ENCODE measurements around the gene GNG13. TPM values are rescaled to one million over a fixed set of nuclear protein-coding genes. Genes with fewer than 3 reads are reported as not detected.

The GNG13 gene
- total RNA-seq, 1 experiment from 2014 or later = not detected

DNA sequence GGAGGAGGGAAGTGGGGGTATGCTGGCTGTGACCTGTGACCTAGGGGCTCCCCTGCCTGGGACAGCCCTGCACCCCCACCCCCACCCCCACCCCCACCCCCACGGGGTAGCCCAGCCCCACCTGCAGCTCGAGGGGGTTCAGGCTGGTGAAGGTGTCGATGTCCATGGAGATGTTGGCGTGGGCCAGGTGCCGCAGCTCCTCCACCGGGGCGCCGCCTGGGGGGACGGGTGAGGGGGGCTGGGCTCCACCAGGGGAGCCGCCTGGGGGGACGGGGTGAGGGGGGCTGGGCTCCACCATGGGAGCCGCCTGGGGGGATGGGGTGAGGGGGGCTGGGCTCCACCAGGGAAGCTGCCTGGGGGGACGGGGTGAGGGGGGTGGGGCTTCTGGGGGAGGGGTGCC is 30.1 kb downstream of the GNG13 start:
- Histone ChIP-seq H3T11ph (ENCODE audit: low read length) (no peak overlapping the region), H4K20me1 (ENCODE audit: control insufficient read depth, insufficient read depth, insufficient read length) (no peaks in the 10 kb centered on the region), H3K56ac (ENCODE audit: insufficient read length, low read depth, low read length) (no peak overlapping the region), H3K79me2 (ENCODE audit: insufficient read depth, low read length) (no peaks in the 10 kb centered on the region), H3K18ac (ENCODE audit: insufficient read length, low read depth, low read length) (no peak overlapping the region), H3K4ac (ENCODE audit: low read depth, low read length) (no peak overlapping the region), H2BK20ac (ENCODE audit: low read depth, low read length, poor library complexity, severe bottlenecking) (no peak overlapping the region), H4K8ac (replicated peaks; ENCODE audit: insufficient read length, low read depth, low read length) (no peak overlapping the region), H3K14ac (ENCODE audit: insufficient read depth, low read length) (no peak overlapping the region), H3K9me3 (ENCODE audit: control insufficient read depth, low read depth, low read length) (no peaks in the 10 kb centered on the region), H2AK5ac (ENCODE audit: insufficient read length, low read length) (no peak overlapping the region), H4K5ac (ENCODE audit: insufficient read length, low read depth, low read length) (no peak overlapping the region), H3K23ac (ENCODE audit: insufficient read length, low read depth, low read length) (no peak overlapping the region), H3K27ac (ENCODE audit: insufficient read length, low read depth, low read length) (no peak overlapping the region), H2BK120ac (ENCODE audit: low read depth, low read length, poor library complexity, severe bottlenecking) (no peak overlapping the region), H2AFZ (ENCODE audit: low read length) (no peak overlapping the region), H3K79me1 (ENCODE audit: insufficient read depth, low read depth, low read length, poor library complexity, severe bottlenecking) (no peaks in the 10 kb centered on the region), H4K91ac (ENCODE audit: insufficient read length, low read depth, low read length) (no peak overlapping the region), H2BK5ac (ENCODE audit: insufficient read length, low read length) (no peak overlapping the region), H3K27me3 (ENCODE audit: insufficient read depth, low read length) (no peaks in the 10 kb centered on the region), H3K4me2 (ENCODE audit: insufficient read depth, insufficient read length, low read length) (no peak overlapping the region), H2BK15ac (ENCODE audit: low read depth, low read length) (no peak overlapping the region), H3K4me1 (ENCODE audit: insufficient read depth, low read length) (no peaks in the 10 kb centered on the region), H2BK12ac (ENCODE audit: insufficient read length, low read depth, low read length) (no peak overlapping the region), H3K9ac (ENCODE audit: extremely low read depth, insufficient read length, low read length) (no peak overlapping the region), H3K23me2 (ENCODE audit: insufficient read length, low read depth, low read length, poor library complexity, severe bottlenecking) (no peaks in the 10 kb centered on the region)
- no peak for DNase-seq
- Mint-ChIP-seq H3K27me3 (ENCODE audit: low read depth) (peaks cover 5% of the 10 kb centered on the region), H3K4me3 (no peak overlapping the region), H3K36me3 (ENCODE audit: insufficient read depth in 1 of 3, low read depth in 3 of 3) (no peaks in the 10 kb centered on the region), H3K27ac (no peak overlapping the region), H3K4me1 (peaks cover 0 to 3% of the 10 kb centered on the region in 2 experiments; a peak in 1 of 4 replicates), H3K9me3 (no peaks in the 10 kb centered on the region; a peak in 1 of 5 replicates)
- TF ChIP-seq, protein P1, sequence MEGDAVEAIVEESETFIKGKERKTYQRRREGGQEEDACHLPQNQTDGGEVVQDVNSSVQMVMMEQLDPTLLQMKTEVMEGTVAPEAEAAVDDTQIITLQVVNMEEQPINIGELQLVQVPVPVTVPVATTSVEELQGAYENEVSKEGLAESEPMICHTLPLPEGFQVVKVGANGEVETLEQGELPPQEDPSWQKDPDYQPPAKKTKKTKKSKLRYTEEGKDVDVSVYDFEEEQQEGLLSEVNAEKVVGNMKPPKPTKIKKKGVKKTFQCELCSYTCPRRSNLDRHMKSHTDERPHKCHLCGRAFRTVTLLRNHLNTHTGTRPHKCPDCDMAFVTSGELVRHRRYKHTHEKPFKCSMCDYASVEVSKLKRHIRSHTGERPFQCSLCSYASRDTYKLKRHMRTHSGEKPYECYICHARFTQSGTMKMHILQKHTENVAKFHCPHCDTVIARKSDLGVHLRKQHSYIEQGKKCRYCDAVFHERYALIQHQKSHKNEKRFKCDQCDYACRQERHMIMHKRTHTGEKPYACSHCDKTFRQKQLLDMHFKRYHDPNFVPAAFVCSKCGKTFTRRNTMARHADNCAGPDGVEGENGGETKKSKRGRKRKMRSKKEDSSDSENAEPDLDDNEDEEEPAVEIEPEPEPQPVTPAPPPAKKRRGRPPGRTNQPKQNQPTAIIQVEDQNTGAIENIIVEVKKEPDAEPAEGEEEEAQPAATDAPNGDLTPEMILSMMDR (conservative IDR thresholded peaks at IDR 0.05) = no peak
- WGBS (ENCODE audit: extremely low coverage, insufficient read length, low lambda C conversion rate) = no CpG with 5 or more reads among the region's 13 CpGs
